ENCODE results near the gene SEC31A. TPM values are rescaled to one million over a fixed set of nuclear protein-coding genes. Genes with fewer than 3 reads are reported as not detected.
"Not testable (repeated sequence)": the region's sequence is repeated elsewhere in the genome, so short reads cannot be mapped to it uniquely, and the experiment has no call there.

Gene SEC31A
- total RNA-seq, 3 donors from 2014 or later: 186 to 234 (median 231) TPM

GRCh38 chr4:82921795-82922194 is 30.8 kb upstream of the SEC31A start:
- DNase-seq (ENCODE audit: low spot score in 2 of 2): no peak
- Histone ChIP-seq H3K27me3 (no peaks in the 10 kb centered on the region), H3K4me3 (no peak overlapping the region), H3K36me3 (peaks cover 6% of the 10 kb centered on the region), H3K27ac (no peak overlapping the region), H3K4me1 (no peaks in the 10 kb centered on the region), H3K9me3 (no peaks in the 10 kb centered on the region)
- intact Hi-C loops (cut with DNase I; ENCODE audit: low total_unique reads): no loop called here
- TF ChIP-seq CTCF (IDR thresholded peaks at IDR 0.05): no peak
- no peak for TF ChIP-seq POLR2AphosphoS5 (IDR thresholded peaks at IDR 0.05)
- TF ChIP-seq POLR2A (IDR thresholded peaks at IDR 0.05): no peak

- no peak for TF ChIP-seq POLR2AphosphoS5 (IDR thresholded peaks at IDR 0.05)
- TF ChIP-seq CTCF (IDR thresholded peaks at IDR 0.05): no peak
- TF ChIP-seq POLR2A (IDR thresholded peaks at IDR 0.05): no peak
- H3K9me3 ChIP-seq: no peaks in the 10 kb centered on the region
- intact Hi-C loops (cut with DNase I; ENCODE audit: low total_unique reads): no loop called here
Measured at GRCh38 chr4:82919386-82919785, 28.4 kb upstream of the SEC31A start.

GRCh38 chr4:82918091-82918490 is 27.1 kb upstream of the SEC31A start:
- no peaks in the 10 kb centered on the region for H3K27me3 ChIP-seq
- no peak for DNase-seq (ENCODE audit: low spot score in 2 of 2)
- intact Hi-C loops (cut with DNase I; ENCODE audit: low total_unique reads): no loop called here
- TF ChIP-seq CTCF (IDR thresholded peaks at IDR 0.05): no peak
- no peak for TF ChIP-seq POLR2A (IDR thresholded peaks at IDR 0.05)
- TF ChIP-seq POLR2AphosphoS5 (IDR thresholded peaks at IDR 0.05): no peak
- H3K9me3 ChIP-seq: no peaks in the 10 kb centered on the region
- H3K4me3 ChIP-seq: no peak overlapping the region
- no peaks in the 10 kb centered on the region for H3K4me1 ChIP-seq
- no peak overlapping the region for H3K27ac ChIP-seq
- H3K36me3 ChIP-seq: no peaks in the 10 kb centered on the region

More at GRCh38 chr4:82919386-82919785, 28.4 kb upstream of the SEC31A start:
- H3K27me3 ChIP-seq: no peaks in the 10 kb centered on the region
- no peak overlapping the region for H3K27ac ChIP-seq
- H3K36me3 ChIP-seq: no peaks in the 10 kb centered on the region
- no peak overlapping the region for H3K4me3 ChIP-seq
- no peaks in the 10 kb centered on the region for H3K4me1 ChIP-seq
- DNase-seq (ENCODE audit: low spot score in 2 of 2): no peak

- H3K27ac ChIP-seq; H3K4me1 ChIP-seq; H3K36me3 ChIP-seq; H3K9me3 ChIP-seq; H3K27me3 ChIP-seq; H3K4me3 ChIP-seq; intact Hi-C loops (cut with DNase I; ENCODE audit: low total_unique reads); DNase-seq (ENCODE audit: low spot score in 2 of 2): not testable (repeated sequence)
Measured at GRCh38 chr4:82913968-82914367, 23.0 kb upstream of the SEC31A start.

GRCh38 chr4:82913305-82913704 is 22.4 kb upstream of the SEC31A start:
- H3K27me3 ChIP-seq: no peaks in the 10 kb centered on the region
- TF ChIP-seq POLR2AphosphoS5 (IDR thresholded peaks at IDR 0.05) (no peak), CTCF (IDR thresholded peaks at IDR 0.05) (no peak), POLR2A (IDR thresholded peaks at IDR 0.05) (no peak)
- no peaks in the 10 kb centered on the region for H3K4me1 ChIP-seq
- H3K27ac ChIP-seq: no peak overlapping the region
- no peaks in the 10 kb centered on the region for H3K9me3 ChIP-seq
- H3K4me3 ChIP-seq: no peak overlapping the region
- no peak for DNase-seq (ENCODE audit: low spot score in 2 of 2)
- intact Hi-C loops (cut with DNase I; ENCODE audit: low total_unique reads): no loop called here
- no peaks in the 10 kb centered on the region for H3K36me3 ChIP-seq

- Histone ChIP-seq H3K4me1 (no peaks in the 10 kb centered on the region), H3K9me3 (no peaks in the 10 kb centered on the region), H3K27ac (no peak overlapping the region), H3K4me3 (no peak overlapping the region), H3K36me3 (no peaks in the 10 kb centered on the region), H3K27me3 (no peaks in the 10 kb centered on the region)
- intact Hi-C loops (cut with DNase I; ENCODE audit: low total_unique reads): no loop called here
- no peak for DNase-seq (ENCODE audit: low spot score in 2 of 2)
- no peak for TF ChIP-seq POLR2A (IDR thresholded peaks at IDR 0.05)
- no peak for TF ChIP-seq POLR2AphosphoS5 (IDR thresholded peaks at IDR 0.05)
- TF ChIP-seq CTCF (IDR thresholded peaks at IDR 0.05): no peak
Measured at GRCh38 chr4:82909326-82909725, 18.4 kb upstream of the SEC31A start.

Measured in breast epithelium (tissue), 4 donors.